HCT116 (cell line): Measurements from ENCODE around the gene ARMC12. TPM values are rescaled to one million over a fixed set of nuclear protein-coding genes. Genes with fewer than 3 reads are reported as not detected.

Experiments
- ATAC-seq: fragments of 200-7000 bp; cut with Tn5 transposase; 2 replicates; pipeline ENCODE4 v1.9.1; 2020; ENCODE audit warnings: mild to moderate bottlenecking, moderate library complexity
- BruUV-seq: library from RNA; stranded (reverse); fragments of 400-500 nt; replicated peaks from 2 replicates; lab custom pipeline; 2021; lab: Mats Ljungman, UMichigan
- CTCF ChIA-PET: fragments of 300-600 bp; sonication (Branson Sonifier 250); formaldehyde crosslinking; loops from one replicate; lab custom pipeline; 2021; ENCODE audit warnings: antibody characterized with exemption; lab: Charles Lee
- POLR2A ChIA-PET: fragments of 300-600, 350-600 bp; sonication (Branson Sonifier 250); formaldehyde crosslinking; loops from one replicate; lab custom pipeline; 2021; ENCODE audit warnings: antibody characterized with exemption; lab: Charles Lee
- RAD21 ChIA-PET, 2 experiments: fragments of 300-600 bp; sonication (Branson Sonifier 250); formaldehyde crosslinking; loops; one replicate each; lab custom pipeline; 2023; ENCODE audit warnings: low total read pairs in 2 of 2; ENCODE audit not compliant: uncharacterized antibody in 2 of 2, unreplicated experiment in 2 of 2, low non-redundant PET in 1 of 2; lab: Charles Lee
- DNase-seq: peaks from one replicate; pipeline ENCODE4 v3.0.0-alpha.2; 2010; ENCODE audit warnings: low read depth, low spot score
- H2AFZ ChIP-seq: fragments of 200-600 bp; shearing (Covaris generic), sonication (generic); 2 replicates; pipeline ENCODE4 v1.6.1; 2017; ENCODE audit warnings: low read depth, mixed run types, mixed read lengths, antibody characterized with exemption, low read length; ENCODE audit not compliant: poor library complexity, severe bottlenecking
- H3K27ac ChIP-seq: 2 replicates; pipeline ENCODE4 v1.5.1; 2012; ENCODE audit warnings: low read depth, low read length
- H3K27me3 ChIP-seq: fragments of 200-600 bp; sonication (generic); 2 replicates; pipeline ENCODE4 v1.6.1; 2016; ENCODE audit warnings: mixed run types, low read length, mixed read lengths; ENCODE audit not compliant: insufficient read depth
- H3K36me3 ChIP-seq, 2 experiments: fragments of 200-500 bp in 1 of 2; fragments of 200-600 bp in 1 of 2; sonication (Bioruptor generic) in 1 of 2; sonication (generic) in 1 of 2; 2 replicates each; pipeline versions ENCODE4 v1.5.1 to v1.6.1; 2014 to 2016; ENCODE audit warnings: low read length in 2 of 2, inconsistent platforms in 1 of 2, mixed read lengths in 1 of 2, mixed run types in 1 of 2; ENCODE audit not compliant: insufficient read depth in 2 of 2, control insufficient read depth in 1 of 2
- H3K4me1 ChIP-seq, 2 experiments: fragments of 200-600 bp in 1 of 2; sonication (generic) in 1 of 2; 2 replicates each; pipeline versions ENCODE4 v1.5.1 to v1.6.1; 2012 to 2017; ENCODE audit warnings: low read length in 2 of 2, inconsistent platforms in 1 of 2, mild to moderate bottlenecking in 1 of 2, mixed read lengths in 1 of 2, mixed run types in 1 of 2, moderate library complexity in 1 of 2; ENCODE audit not compliant: insufficient read depth in 2 of 2, control insufficient read depth in 1 of 2
- H3K4me2 ChIP-seq: fragments of 200-600 bp; sonication (generic); 2 replicates; pipeline ENCODE4 v1.6.1; 2017; ENCODE audit warnings: mixed run types, low read length, mixed read lengths
- H3K4me3 ChIP-seq, 2 experiments: fragments of 200-600 bp in 1 of 2; sonication (generic) in 1 of 2; replicated peaks in 1 of 2; 2 replicates each; pipeline ENCODE4 v1.5.1; 2011 to 2016; ENCODE audit warnings: low read length in 2 of 2, control low read depth in 1 of 2, low read depth in 1 of 2, mild to moderate bottlenecking in 1 of 2, mixed read lengths in 1 of 2, mixed run types in 1 of 2
- H3K79me2 ChIP-seq: fragments of 200-600 bp; sonication (generic); 2 replicates; pipeline ENCODE4 v1.6.1; 2017; ENCODE audit warnings: mild to moderate bottlenecking, mixed run types, low read length, moderate library complexity, mixed read lengths; ENCODE audit not compliant: insufficient read depth
- H3K9ac ChIP-seq: fragments of 200-600 bp; sonication (generic); 2 replicates; pipeline ENCODE4 v1.6.1; 2016; ENCODE audit warnings: low read length, mixed read lengths
- H3K9me2 ChIP-seq: fragments of 200-600 bp; sonication (generic), shearing (Covaris generic); 2 replicates; pipeline ENCODE4 v1.6.1; 2017; ENCODE audit warnings: mixed run types, mild to moderate bottlenecking, moderate library complexity; ENCODE audit not compliant: insufficient read depth
- H3K9me3 ChIP-seq, 2 experiments: fragments of 200-500 bp in 1 of 2; fragments of 200-600 bp in 1 of 2; sonication (Bioruptor generic) in 1 of 2; sonication (generic) in 1 of 2; 2 replicates each; pipeline ENCODE4 v1.6.1; 2014 to 2017; ENCODE audit warnings: low read length in 2 of 2, mixed read lengths in 2 of 2, inconsistent platforms in 1 of 2, low read depth in 1 of 2, mild to moderate bottlenecking in 1 of 2, mixed run types in 1 of 2, moderate library complexity in 1 of 2; ENCODE audit not compliant: control insufficient read depth in 1 of 2, insufficient read depth in 1 of 2
- H4K20me1 ChIP-seq: fragments of 200-600 bp; sonication (generic), shearing (Covaris generic); 2 replicates; pipeline ENCODE4 v1.6.1; 2017; ENCODE audit warnings: mixed run types, mild to moderate bottlenecking, moderate library complexity; ENCODE audit not compliant: insufficient read depth
- CTCF ChIP-seq, 3 experiments: fragments of 200-600 bp in 1 of 3; sonication (generic) in 1 of 3; IDR thresholded peaks in 2 of 3; conservative IDR thresholded peaks in 1 of 3; 2 replicates each; pipeline ENCODE4 v1.5.1; 2012 to 2017; ENCODE audit warnings: low read depth in 2 of 3, low read length in 2 of 3, antibody characterized with exemption in 1 of 3, borderline replicate concordance in 1 of 3, control low read depth in 1 of 3, mild to moderate bottlenecking in 1 of 3, mixed read lengths in 1 of 3, mixed run types in 1 of 3, moderate library complexity in 1 of 3; ENCODE audit not compliant: insufficient read depth in 1 of 3
- ELF1 ChIP-seq: IDR thresholded peaks from 2 replicates; pipeline ENCODE4 v1.6.1; 2012; ENCODE audit warnings: low read depth, borderline replicate concordance
- EZH2 ChIP-seq: fragments of 200-600 bp; sonication (generic); IDR thresholded peaks from 2 replicates; pipeline ENCODE4 v1.6.1; 2017; ENCODE audit warnings: antibody characterized with exemption, mixed run types
- EZH2phosphoT487 ChIP-seq: fragments of 200-600 bp; IDR thresholded peaks from 2 replicates; pipeline ENCODE4 v1.6.1; 2018; ENCODE audit warnings: antibody characterized with exemption, borderline replicate concordance
- FOSL1 ChIP-seq: IDR thresholded peaks from 2 replicates; pipeline ENCODE4 v1.6.1; 2012; ENCODE audit warnings: low read depth
- JUND ChIP-seq: IDR thresholded peaks from 2 replicates; pipeline ENCODE4 v1.6.1; 2012
- POLR2A ChIP-seq: IDR thresholded peaks from 2 replicates; pipeline ENCODE4 v1.7.0; 2011; ENCODE audit warnings: borderline replicate concordance; ENCODE audit not compliant: insufficient read depth, insufficient read length; ENCODE audit errors: extremely low read depth
- POLR2AphosphoS5 ChIP-seq: IDR thresholded peaks from 2 replicates; pipeline ENCODE4 v1.6.1; 2011; ENCODE audit warnings: mild to moderate bottlenecking, low read depth, low read length, moderate library complexity
- RAD21 ChIP-seq: IDR thresholded peaks from 2 replicates; pipeline ENCODE4 v1.6.1; 2012; ENCODE audit warnings: low read depth, mild to moderate bottlenecking
- SIN3A ChIP-seq: IDR thresholded peaks from 2 replicates; pipeline ENCODE4 v1.6.1; 2012; ENCODE audit warnings: low read depth
- TCF7L2 ChIP-seq: IDR thresholded peaks from 2 replicates; pipeline ENCODE4 v1.7.0; 2011; ENCODE audit warnings: borderline replicate concordance, inconsistent platforms; ENCODE audit not compliant: insufficient read depth, insufficient read length; ENCODE audit errors: extremely low read depth
- YY1 ChIP-seq: IDR thresholded peaks from 2 replicates; pipeline ENCODE4 v1.6.1; 2011; ENCODE audit warnings: low read length, low read depth, moderate library complexity, mild to moderate bottlenecking; ENCODE audit not compliant: insufficient replicate concordance; ENCODE audit errors: extremely low read depth
- ZFX ChIP-seq: fragments of 450-650 bp; IDR thresholded peaks from 2 replicates; pipeline ENCODE4 v1.6.1; 2017
- ZNF274 ChIP-seq: fragments of 200-500 bp; sonication (Bioruptor generic); IDR thresholded peaks from 2 replicates; pipeline ENCODE4 v1.6.1; 2014; ENCODE audit warnings: mild to moderate bottlenecking, low read depth, low read length, inconsistent platforms
- intact Hi-C: fragments of 100-400 bp; cut with micrococcal nuclease; formaldehyde crosslinking; loops from 2 replicates; pipeline ENCODE4 v1.10.0; 2022
- total RNA-seq: library from RNA; stranded (reverse); gene quantifications from one replicate; pipeline ENCODE4 v1.2.1, GENCODE V29; 2021; ENCODE audit not compliant: unreplicated experiment
- TF ChIP-seq, protein P1 (sequence below): IDR thresholded peaks from 2 replicates; pipeline ENCODE4 v1.6.1; 2011; ENCODE audit warnings: mild to moderate bottlenecking, low read length, moderate library complexity; ENCODE audit not compliant: insufficient replicate concordance; ENCODE audit errors: extremely low read depth
- TF ChIP-seq, protein P2 (sequence below): IDR thresholded peaks from 2 replicates; pipeline ENCODE4 v1.6.1; 2012
- TF ChIP-seq, protein P3 (sequence below): IDR thresholded peaks from 2 replicates; pipeline ENCODE4 v1.6.1; 2012
- TF ChIP-seq, protein P4 (sequence below): IDR thresholded peaks from 2 replicates; pipeline ENCODE4 v1.6.1; 2012; ENCODE audit warnings: low read depth

The ARMC12 gene
- total RNA-seq, 1 experiment from 2014 or later, result 0.79 TPM

DNA sequence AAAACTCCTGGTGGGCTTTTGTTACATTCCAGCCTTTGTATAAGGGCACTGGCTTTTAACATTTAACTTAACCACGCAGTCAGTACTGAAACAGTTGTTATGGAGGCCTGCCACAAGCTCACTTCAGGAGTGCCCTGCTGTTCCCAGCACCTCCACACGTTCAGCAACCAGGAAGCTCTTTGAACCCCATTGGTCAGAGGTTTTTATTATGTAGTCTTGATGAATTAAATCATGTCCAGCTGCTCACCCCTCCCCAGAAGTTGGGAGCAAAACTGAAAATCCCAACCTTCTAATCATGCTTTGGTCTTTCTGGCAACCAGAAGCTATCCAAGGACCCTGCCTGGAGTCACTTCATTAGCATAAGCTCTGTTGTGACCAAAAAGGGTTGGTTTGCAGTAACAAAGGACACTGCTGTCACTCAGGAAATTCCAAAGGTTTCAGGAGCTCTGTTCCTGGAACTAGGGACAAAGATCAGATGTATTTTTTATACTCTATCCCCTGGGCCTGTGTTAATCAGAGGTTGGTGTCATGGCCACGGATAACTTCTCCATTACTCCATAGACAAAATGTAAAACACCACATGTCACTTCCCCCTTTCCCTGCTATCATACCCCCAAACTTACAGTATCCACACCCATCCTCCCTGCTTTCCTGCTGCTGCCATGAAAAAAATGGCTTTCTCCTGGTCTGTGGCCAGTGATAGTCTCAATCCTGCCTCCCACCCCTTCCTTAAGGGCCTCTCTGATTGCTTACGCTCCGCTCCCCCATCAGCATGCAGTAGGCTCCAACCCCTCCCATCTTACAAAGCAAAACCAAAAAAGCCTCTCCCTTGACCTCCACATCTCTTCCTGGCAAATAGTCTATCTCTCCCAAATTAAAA is 3.1 kb downstream of the ARMC12 start:
- H3K9ac ChIP-seq, result no peak overlapping the region
- no TSS peak for BruUV-seq
- H3K4me2 ChIP-seq, result no peak overlapping the region
- H2AFZ ChIP-seq, result no peak overlapping the region
- no peaks in the 10 kb centered on the region for H3K36me3 ChIP-seq
- no peaks in the 10 kb centered on the region for H4K20me1 ChIP-seq
- peaks cover 8 to 22% of the 10 kb centered on the region in 2 experiments; a peak in 3 of 4 replicates for H3K4me1 ChIP-seq
- no peaks in the 10 kb centered on the region for H3K79me2 ChIP-seq
- intact Hi-C loops, result no loop called here
- ATAC-seq (no peak), DNase-seq (no peak)
- ChIA-PET RAD21 (no interaction called here), CTCF (interaction anchor here (0.6 to 1.9 kb wide), 4 partner anchors 12 to 217 kb away, joined by 3 to 10 read pairs (median 4); no protein-coding TSS in a partner anchor), POLR2A (no interaction called here)
- H3K9me3 ChIP-seq, result no peaks in the 10 kb centered on the region
- no peaks in the 10 kb centered on the region for H3K9me2 ChIP-seq
- H3K4me3 ChIP-seq, result no peak overlapping the region
- H3K27me3 ChIP-seq, result no peaks in the 10 kb centered on the region
- no peak overlapping the region for H3K27ac ChIP-seq
- TF ChIP-seq, protein P1, sequence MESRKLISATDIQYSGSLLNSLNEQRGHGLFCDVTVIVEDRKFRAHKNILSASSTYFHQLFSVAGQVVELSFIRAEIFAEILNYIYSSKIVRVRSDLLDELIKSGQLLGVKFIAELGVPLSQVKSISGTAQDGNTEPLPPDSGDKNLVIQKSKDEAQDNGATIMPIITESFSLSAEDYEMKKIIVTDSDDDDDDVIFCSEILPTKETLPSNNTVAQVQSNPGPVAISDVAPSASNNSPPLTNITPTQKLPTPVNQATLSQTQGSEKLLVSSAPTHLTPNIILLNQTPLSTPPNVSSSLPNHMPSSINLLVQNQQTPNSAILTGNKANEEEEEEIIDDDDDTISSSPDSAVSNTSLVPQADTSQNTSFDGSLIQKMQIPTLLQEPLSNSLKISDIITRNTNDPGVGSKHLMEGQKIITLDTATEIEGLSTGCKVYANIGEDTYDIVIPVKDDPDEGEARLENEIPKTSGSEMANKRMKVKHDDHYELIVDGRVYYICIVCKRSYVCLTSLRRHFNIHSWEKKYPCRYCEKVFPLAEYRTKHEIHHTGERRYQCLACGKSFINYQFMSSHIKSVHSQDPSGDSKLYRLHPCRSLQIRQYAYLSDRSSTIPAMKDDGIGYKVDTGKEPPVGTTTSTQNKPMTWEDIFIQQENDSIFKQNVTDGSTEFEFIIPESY, result no peak
- TF ChIP-seq RAD21, result no peak
- TF ChIP-seq FOSL1, result no peak
- TF ChIP-seq, protein P2, sequence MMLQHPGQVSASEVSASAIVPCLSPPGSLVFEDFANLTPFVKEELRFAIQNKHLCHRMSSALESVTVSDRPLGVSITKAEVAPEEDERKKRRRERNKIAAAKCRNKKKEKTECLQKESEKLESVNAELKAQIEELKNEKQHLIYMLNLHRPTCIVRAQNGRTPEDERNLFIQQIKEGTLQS, result no peak
- TF ChIP-seq EZH2phosphoT487, result no peak
- no peak for TF ChIP-seq ZNF274
- no peak for TF ChIP-seq SIN3A
- no peak for TF ChIP-seq POLR2A
- TF ChIP-seq TCF7L2, result no peak
- TF ChIP-seq YY1, result no peak
- TF ChIP-seq ELF1, result no peak
- no peak for TF ChIP-seq CTCF (IDR thresholded peaks at IDR 0.05 in 2 of 3, conservative IDR thresholded peaks at IDR 0.05 in 1 of 3; ENCODE audit: borderline replicate concordance in 1 of 3, insufficient read depth in 1 of 3, low read depth in 2 of 3, low read length in 2 of 3)
- no peak for TF ChIP-seq JUND
- TF ChIP-seq EZH2, result no peak
- no peak for TF ChIP-seq POLR2AphosphoS5
- TF ChIP-seq, protein P3, sequence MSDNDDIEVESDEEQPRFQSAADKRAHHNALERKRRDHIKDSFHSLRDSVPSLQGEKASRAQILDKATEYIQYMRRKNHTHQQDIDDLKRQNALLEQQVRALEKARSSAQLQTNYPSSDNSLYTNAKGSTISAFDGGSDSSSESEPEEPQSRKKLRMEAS, result no peak
- TF ChIP-seq ZFX, result no peak
- TF ChIP-seq, protein P4, sequence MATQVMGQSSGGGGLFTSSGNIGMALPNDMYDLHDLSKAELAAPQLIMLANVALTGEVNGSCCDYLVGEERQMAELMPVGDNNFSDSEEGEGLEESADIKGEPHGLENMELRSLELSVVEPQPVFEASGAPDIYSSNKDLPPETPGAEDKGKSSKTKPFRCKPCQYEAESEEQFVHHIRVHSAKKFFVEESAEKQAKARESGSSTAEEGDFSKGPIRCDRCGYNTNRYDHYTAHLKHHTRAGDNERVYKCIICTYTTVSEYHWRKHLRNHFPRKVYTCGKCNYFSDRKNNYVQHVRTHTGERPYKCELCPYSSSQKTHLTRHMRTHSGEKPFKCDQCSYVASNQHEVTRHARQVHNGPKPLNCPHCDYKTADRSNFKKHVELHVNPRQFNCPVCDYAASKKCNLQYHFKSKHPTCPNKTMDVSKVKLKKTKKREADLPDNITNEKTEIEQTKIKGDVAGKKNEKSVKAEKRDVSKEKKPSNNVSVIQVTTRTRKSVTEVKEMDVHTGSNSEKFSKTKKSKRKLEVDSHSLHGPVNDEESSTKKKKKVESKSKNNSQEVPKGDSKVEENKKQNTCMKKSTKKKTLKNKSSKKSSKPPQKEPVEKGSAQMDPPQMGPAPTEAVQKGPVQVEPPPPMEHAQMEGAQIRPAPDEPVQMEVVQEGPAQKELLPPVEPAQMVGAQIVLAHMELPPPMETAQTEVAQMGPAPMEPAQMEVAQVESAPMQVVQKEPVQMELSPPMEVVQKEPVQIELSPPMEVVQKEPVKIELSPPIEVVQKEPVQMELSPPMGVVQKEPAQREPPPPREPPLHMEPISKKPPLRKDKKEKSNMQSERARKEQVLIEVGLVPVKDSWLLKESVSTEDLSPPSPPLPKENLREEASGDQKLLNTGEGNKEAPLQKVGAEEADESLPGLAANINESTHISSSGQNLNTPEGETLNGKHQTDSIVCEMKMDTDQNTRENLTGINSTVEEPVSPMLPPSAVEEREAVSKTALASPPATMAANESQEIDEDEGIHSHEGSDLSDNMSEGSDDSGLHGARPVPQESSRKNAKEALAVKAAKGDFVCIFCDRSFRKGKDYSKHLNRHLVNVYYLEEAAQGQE, result no peak
- TF ChIP-seq, all 23 proteins: peak for 0
